HepG2 (cell line): ENCODE results near the gene CCDC74B. TPM values are rescaled to one million over a fixed set of nuclear protein-coding genes. Genes with fewer than 3 reads are reported as not detected.

Experiments
- DR1 ChIP-seq: sonication (generic); formaldehyde crosslinking; IDR thresholded peaks from 2 replicates; pipeline ENCODE4 v1.8.0; 2021; ENCODE audit warnings: mild to moderate bottlenecking, missing genetic modification reagents, inconsistent platforms
- HOXA9 ChIP-seq: sonication (generic); formaldehyde crosslinking; IDR thresholded peaks from 2 replicates; pipeline ENCODE4 v1.8.1; 2022; ENCODE audit warnings: missing genetic modification reagents, mild to moderate bottlenecking, moderate library complexity, borderline replicate concordance
- KLF12 ChIP-seq: sonication (generic); formaldehyde crosslinking; IDR thresholded peaks from 2 replicates; pipeline ENCODE4 v1.4.0; 2020; ENCODE audit warnings: missing genetic modification reagents, borderline replicate concordance
- MXD4 ChIP-seq: IDR thresholded peaks from 2 replicates; pipeline ENCODE4 v1.6.1; 2016; ENCODE audit warnings: mild to moderate bottlenecking, missing biosample characterization, missing genetic modification reagents
- NCOA5 ChIP-seq: sonication (generic); formaldehyde crosslinking; IDR thresholded peaks from 2 replicates; pipeline ENCODE4 v1.4.0; 2020; ENCODE audit warnings: missing genetic modification reagents
- ONECUT2 ChIP-seq: sonication (generic); formaldehyde crosslinking; IDR thresholded peaks from 2 replicates; pipeline ENCODE4 v1.4.0; 2020; ENCODE audit warnings: missing genetic modification reagents
- POLR2AphosphoS5 ChIP-seq: IDR thresholded peaks from 2 replicates; pipeline ENCODE4 v1.6.1; 2012; ENCODE audit warnings: low read depth, low read length
- SRY ChIP-seq: sonication (generic); formaldehyde crosslinking; IDR thresholded peaks from 2 replicates; pipeline ENCODE4 v1.8.0; 2022; ENCODE audit warnings: mild to moderate bottlenecking, missing genetic modification reagents
- XRCC5 ChIP-seq: fragments of 200-400 bp; formaldehyde crosslinking; optimal IDR thresholded peaks from 2 replicates; pipeline ENCODE3; 2017; ENCODE audit warnings: mild to moderate bottlenecking, low read length
- YEATS2 ChIP-seq: sonication (generic); formaldehyde crosslinking; IDR thresholded peaks from 2 replicates; pipeline ENCODE4 v1.4.0; 2020; ENCODE audit warnings: missing genetic modification reagents, borderline replicate concordance
- ZBTB43 ChIP-seq: sonication (generic); formaldehyde crosslinking; conservative IDR thresholded peaks from 2 replicates; pipeline ENCODE4 v1.4.0; 2020; ENCODE audit warnings: missing genetic modification reagents
- ZKSCAN1 ChIP-seq: fragments of 150-350 bp; IDR thresholded peaks from 2 replicates; pipeline ENCODE4 v1.6.1; 2014; ENCODE audit warnings: low read length
- polyA plus RNA-seq, 8 experiments: library from polyadenylated mRNA; depleted of rRNA in 3 of 8; stranded (reverse) in 7 of 8; unstranded in 1 of 8; fragments of >200 nt; fragmentation: Illumina TruSeq in 4 of 8; extraction: Trizol in 4 of 8; gene quantifications; 2 replicates each; pipeline versions ENCODE4 v1.2.1 to v1.2.3, GENCODE V29; 2011 to 2016; ENCODE audit warnings: low read depth in 4 of 8, missing spikeins in 1 of 8, mixed read lengths in 1 of 8; ENCODE audit not compliant: insufficient read depth in 1 of 8
- total RNA-seq, 5 experiments: library from RNA; depleted of rRNA; stranded (reverse); fragments of >200 nt; fragmentation: Illumina TruSeq; extraction: Trizol; gene quantifications; 2 replicates each; pipeline ENCODE4 v1.2.3, GENCODE V29; 2016; ENCODE audit warnings: low read depth in 1 of 5
- TF ChIP-seq, protein P1 (sequence below): IDR thresholded peaks from 2 replicates; pipeline ENCODE4 v1.6.1; 2016; ENCODE audit warnings: low read depth, missing genetic modification reagents, missing compliant biosample characterization
- TF ChIP-seq, protein P2 (sequence below): sonication (generic); formaldehyde crosslinking; IDR thresholded peaks from 2 replicates; pipeline ENCODE4 v1.9.0; 2022; ENCODE audit warnings: low read depth, missing genetic modification reagents
- TF ChIP-seq, protein P3 (sequence below): sonication (generic); formaldehyde crosslinking; IDR thresholded peaks from 2 replicates; pipeline ENCODE4 v1.8.1; 2023; ENCODE audit warnings: mild to moderate bottlenecking, moderate library complexity, missing genetic modification reagents
- TF ChIP-seq, protein P4 (sequence below): sonication (generic); formaldehyde crosslinking; IDR thresholded peaks from 2 replicates; pipeline ENCODE4 v1.5.0; 2020; ENCODE audit warnings: mild to moderate bottlenecking, missing genetic modification reagents, borderline replicate concordance
- TF ChIP-seq, protein P5 (sequence below): IDR thresholded peaks from 2 replicates; pipeline ENCODE4 v1.6.1; 2012; ENCODE audit warnings: inconsistent platforms

CCDC74B gene
- total and polyA plus RNA-seq, 2 of the 13 experiments (the other 11 are each of a cell fraction or from before 2014, with no cell fraction given): 0.07 to 0.11 TPM

- peak; percentile 73; the same call in 1 of the 2 replicates for TF ChIP-seq DR1 (CRISPR knock-in tag)
- TF ChIP-seq MXD4 (CRISPR knock-in tag): peak; percentile 77
- TF ChIP-seq KLF12 (CRISPR knock-in tag): peak; percentile 99
- TF ChIP-seq, protein P1, sequence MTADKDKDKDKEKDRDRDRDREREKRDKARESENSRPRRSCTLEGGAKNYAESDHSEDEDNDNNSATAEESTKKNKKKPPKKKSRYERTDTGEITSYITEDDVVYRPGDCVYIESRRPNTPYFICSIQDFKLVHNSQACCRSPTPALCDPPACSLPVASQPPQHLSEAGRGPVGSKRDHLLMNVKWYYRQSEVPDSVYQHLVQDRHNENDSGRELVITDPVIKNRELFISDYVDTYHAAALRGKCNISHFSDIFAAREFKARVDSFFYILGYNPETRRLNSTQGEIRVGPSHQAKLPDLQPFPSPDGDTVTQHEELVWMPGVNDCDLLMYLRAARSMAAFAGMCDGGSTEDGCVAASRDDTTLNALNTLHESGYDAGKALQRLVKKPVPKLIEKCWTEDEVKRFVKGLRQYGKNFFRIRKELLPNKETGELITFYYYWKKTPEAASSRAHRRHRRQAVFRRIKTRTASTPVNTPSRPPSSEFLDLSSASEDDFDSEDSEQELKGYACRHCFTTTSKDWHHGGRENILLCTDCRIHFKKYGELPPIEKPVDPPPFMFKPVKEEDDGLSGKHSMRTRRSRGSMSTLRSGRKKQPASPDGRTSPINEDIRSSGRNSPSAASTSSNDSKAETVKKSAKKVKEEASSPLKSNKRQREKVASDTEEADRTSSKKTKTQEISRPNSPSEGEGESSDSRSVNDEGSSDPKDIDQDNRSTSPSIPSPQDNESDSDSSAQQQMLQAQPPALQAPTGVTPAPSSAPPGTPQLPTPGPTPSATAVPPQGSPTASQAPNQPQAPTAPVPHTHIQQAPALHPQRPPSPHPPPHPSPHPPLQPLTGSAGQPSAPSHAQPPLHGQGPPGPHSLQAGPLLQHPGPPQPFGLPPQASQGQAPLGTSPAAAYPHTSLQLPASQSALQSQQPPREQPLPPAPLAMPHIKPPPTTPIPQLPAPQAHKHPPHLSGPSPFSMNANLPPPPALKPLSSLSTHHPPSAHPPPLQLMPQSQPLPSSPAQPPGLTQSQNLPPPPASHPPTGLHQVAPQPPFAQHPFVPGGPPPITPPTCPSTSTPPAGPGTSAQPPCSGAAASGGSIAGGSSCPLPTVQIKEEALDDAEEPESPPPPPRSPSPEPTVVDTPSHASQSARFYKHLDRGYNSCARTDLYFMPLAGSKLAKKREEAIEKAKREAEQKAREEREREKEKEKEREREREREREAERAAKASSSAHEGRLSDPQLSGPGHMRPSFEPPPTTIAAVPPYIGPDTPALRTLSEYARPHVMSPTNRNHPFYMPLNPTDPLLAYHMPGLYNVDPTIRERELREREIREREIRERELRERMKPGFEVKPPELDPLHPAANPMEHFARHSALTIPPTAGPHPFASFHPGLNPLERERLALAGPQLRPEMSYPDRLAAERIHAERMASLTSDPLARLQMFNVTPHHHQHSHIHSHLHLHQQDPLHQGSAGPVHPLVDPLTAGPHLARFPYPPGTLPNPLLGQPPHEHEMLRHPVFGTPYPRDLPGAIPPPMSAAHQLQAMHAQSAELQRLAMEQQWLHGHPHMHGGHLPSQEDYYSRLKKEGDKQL (CRISPR knock-in tag): no peak; the same call in 1 of the 2 replicates
- TF ChIP-seq ZKSCAN1: peak; percentile 25; the same call in 1 of the 2 replicates
- no peak for TF ChIP-seq HOXA9 (CRISPR knock-in tag)
- TF ChIP-seq ZBTB43 (CRISPR knock-in tag): 0 out of 2 replicates have a peak, but pooled peaks have one; percentile 22
- no peak for TF ChIP-seq NCOA5
- no peak for TF ChIP-seq ONECUT2 (CRISPR knock-in tag)
- TF ChIP-seq, protein P2, sequence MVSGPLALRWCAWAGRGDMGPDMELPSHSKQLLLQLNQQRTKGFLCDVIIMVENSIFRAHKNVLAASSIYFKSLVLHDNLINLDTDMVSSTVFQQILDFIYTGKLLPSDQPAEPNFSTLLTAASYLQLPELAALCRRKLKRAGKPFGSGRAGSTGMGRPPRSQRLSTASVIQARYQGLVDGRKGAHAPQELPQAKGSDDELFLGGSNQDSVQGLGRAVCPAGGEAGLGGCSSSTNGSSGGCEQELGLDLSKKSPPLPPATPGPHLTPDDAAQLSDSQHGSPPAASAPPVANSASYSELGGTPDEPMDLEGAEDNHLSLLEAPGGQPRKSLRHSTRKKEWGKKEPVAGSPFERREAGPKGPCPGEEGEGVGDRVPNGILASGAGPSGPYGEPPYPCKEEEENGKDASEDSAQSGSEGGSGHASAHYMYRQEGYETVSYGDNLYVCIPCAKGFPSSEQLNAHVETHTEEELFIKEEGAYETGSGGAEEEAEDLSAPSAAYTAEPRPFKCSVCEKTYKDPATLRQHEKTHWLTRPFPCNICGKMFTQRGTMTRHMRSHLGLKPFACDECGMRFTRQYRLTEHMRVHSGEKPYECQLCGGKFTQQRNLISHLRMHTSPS (CRISPR knock-in tag): peak; percentile 13; the same call in 1 of the 2 replicates
- TF ChIP-seq SRY (CRISPR knock-in tag): 0 out of 2 replicates have a peak, but pooled peaks have one; percentile 52
- TF ChIP-seq, protein P3, sequence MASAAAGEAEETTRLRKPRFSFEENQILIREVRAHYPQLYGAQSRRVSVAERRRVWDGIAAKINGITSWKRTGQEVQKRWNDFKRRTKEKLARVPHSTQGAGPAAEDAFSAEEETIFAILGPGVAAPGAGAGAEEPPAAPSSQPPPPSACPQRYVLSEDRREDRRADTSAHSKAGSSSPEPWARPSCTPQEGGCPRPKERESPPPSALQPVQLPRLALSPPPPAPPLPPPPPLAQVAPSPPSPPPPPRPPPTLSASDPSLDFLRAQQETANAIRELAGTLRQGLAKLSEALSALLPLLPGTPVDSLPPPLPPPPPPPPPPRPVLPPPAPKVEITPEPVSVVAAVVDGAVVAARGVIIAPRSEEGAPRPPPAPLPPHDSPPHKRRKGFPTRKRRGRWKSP (CRISPR knock-in tag): peak; percentile 76
- TF ChIP-seq, protein P4, sequence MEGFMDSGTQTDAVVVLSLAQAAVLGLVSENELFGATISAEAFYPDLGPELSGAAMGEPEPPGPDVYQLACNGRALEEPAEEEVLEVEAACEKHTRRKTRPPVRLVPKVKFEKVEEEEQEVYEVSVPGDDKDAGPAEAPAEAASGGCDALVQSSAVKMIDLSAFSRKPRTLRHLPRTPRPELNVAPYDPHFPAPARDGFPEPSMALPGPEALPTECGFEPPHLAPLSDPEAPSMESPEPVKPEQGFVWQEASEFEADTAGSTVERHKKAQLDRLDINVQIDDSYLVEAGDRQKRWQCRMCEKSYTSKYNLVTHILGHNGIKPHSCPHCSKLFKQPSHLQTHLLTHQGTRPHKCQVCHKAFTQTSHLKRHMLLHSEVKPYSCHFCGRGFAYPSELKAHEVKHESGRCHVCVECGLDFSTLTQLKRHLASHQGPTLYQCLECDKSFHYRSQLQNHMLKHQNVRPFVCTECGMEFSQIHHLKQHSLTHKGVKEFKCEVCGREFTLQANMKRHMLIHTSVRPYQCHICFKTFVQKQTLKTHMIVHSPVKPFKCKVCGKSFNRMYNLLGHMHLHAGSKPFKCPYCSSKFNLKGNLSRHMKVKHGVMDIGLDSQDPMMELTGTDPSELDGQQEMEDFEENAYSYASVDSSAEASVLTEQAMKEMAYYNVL (CRISPR knock-in tag): peak; percentile 62; the same call in 1 of the 2 replicates
- TF ChIP-seq YEATS2 (CRISPR knock-in tag): peak; percentile 94
- TF ChIP-seq POLR2AphosphoS5: peak; percentile 72
- TF ChIP-seq XRCC5: peak; percentile 34
- TF ChIP-seq, protein P5, sequence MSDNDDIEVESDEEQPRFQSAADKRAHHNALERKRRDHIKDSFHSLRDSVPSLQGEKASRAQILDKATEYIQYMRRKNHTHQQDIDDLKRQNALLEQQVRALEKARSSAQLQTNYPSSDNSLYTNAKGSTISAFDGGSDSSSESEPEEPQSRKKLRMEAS: peak; percentile 92
Measured at GRCh38 chr2:130181325-130181879, 36.5 kb upstream of the CCDC74B start, which contains the start of gene SMPD4 (continued).
